ENCODE measurements around the gene AVPI1. TPM values are rescaled to one million over a fixed set of nuclear protein-coding genes. Genes with fewer than 3 reads are reported as not detected.

Gene AVPI1
- polyA plus RNA-seq, 1 donor (not counting 4 experiments of a cell fraction or from before 2014, with no cell fraction given): 48.8 TPM

GRCh38 chr10:97659589-97659988, 27.5 kb downstream of the AVPI1 start:
- peaks cover 26 to 30% of the 10 kb centered on the region in 2 experiments for H3K36me3 ChIP-seq (ENCODE audit: control insufficient read depth in 2 of 2, extremely low read depth in 1 of 2, insufficient read depth in 2 of 2, low read length in 2 of 2)

GRCh38 chr10:97656777-97657176, 30.3 kb downstream of the AVPI1 start:
- no peak for DNase-seq (ENCODE audit: low read depth, low spot score)
- TF ChIP-seq EZH2 (IDR thresholded peaks at IDR 0.05; ENCODE audit: low read length) (no peak), CTCF (optimal IDR thresholded peaks at IDR 0.05 in 1 of 3, IDR thresholded peaks at IDR 0.05 in 1 of 3, conservative IDR thresholded peaks at IDR 0.05 in 1 of 3; ENCODE audit: extremely low read depth in 1 of 3, insufficient read depth in 2 of 3, low read length in 3 of 3) (no peak)
- Histone ChIP-seq H3K27me3 (ENCODE audit: control insufficient read depth, extremely low read depth, insufficient read depth, low read length) (no peaks in the 10 kb centered on the region), H3K36me3 (ENCODE audit: control insufficient read depth in 2 of 2, extremely low read depth in 1 of 2, insufficient read depth in 2 of 2, low read length in 2 of 2) (peaks cover 19 to 26% of the 10 kb centered on the region in 2 experiments), H2AFZ (ENCODE audit: control insufficient read depth, low read length) (no peak overlapping the region), H3K9me3 (ENCODE audit: control insufficient read depth, low read depth, low read length) (no peaks in the 10 kb centered on the region), H3K79me2 (ENCODE audit: control insufficient read depth, insufficient read depth, low read length) (peaks cover 19% of the 10 kb centered on the region), H4K20me1 (ENCODE audit: control insufficient read depth, extremely low read depth, insufficient read depth, low read length) (no peaks in the 10 kb centered on the region), H3K9me1 (ENCODE audit: control insufficient read depth, extremely low read depth, insufficient read depth, low read length) (peaks cover 2% of the 10 kb centered on the region), H3K4me1 (ENCODE audit: control insufficient read depth, extremely low read depth, insufficient read depth, low read length) (peaks cover 8% of the 10 kb centered on the region), H3K4me2 (ENCODE audit: control insufficient read depth, extremely low read depth, insufficient read depth, low read depth, low read length) (no peak overlapping the region), H3K27ac (ENCODE audit: control insufficient read depth, insufficient read depth, low read length) (no peak overlapping the region), H3K9ac (ENCODE audit: control insufficient read depth, extremely low read depth, insufficient read depth, low read length) (no peak overlapping the region), H3K4me3 (ENCODE audit: control insufficient read depth in 2 of 3, extremely low read depth in 1 of 3, insufficient read depth in 2 of 3, low read depth in 1 of 3, low read length in 3 of 3) (no peak overlapping the region)
- dilution Hi-C loops (cut with MboI; ENCODE audit: extremely low pct_ligation_motif_present, low sequenced_read_pairs): no loop called here
- peak; percentile 23 for FAIRE-seq

More at GRCh38 chr10:97659589-97659988, 27.5 kb downstream of the AVPI1 start:
- no peak for TF ChIP-seq EZH2 (IDR thresholded peaks at IDR 0.05; ENCODE audit: low read length)
- no peak for TF ChIP-seq CTCF (optimal IDR thresholded peaks at IDR 0.05 in 1 of 3, IDR thresholded peaks at IDR 0.05 in 1 of 3, conservative IDR thresholded peaks at IDR 0.05 in 1 of 3; ENCODE audit: extremely low read depth in 1 of 3, insufficient read depth in 2 of 3, low read length in 3 of 3)
- Histone ChIP-seq H3K4me3 (ENCODE audit: control insufficient read depth in 2 of 3, extremely low read depth in 1 of 3, insufficient read depth in 2 of 3, low read depth in 1 of 3, low read length in 3 of 3) (no peak overlapping the region), H3K9me1 (ENCODE audit: control insufficient read depth, extremely low read depth, insufficient read depth, low read length) (peaks cover 2% of the 10 kb centered on the region), H3K9me3 (ENCODE audit: control insufficient read depth, low read depth, low read length) (no peaks in the 10 kb centered on the region), H2AFZ (ENCODE audit: control insufficient read depth, low read length) (no peak overlapping the region), H3K27me3 (ENCODE audit: control insufficient read depth, extremely low read depth, insufficient read depth, low read length) (no peaks in the 10 kb centered on the region), H3K9ac (ENCODE audit: control insufficient read depth, extremely low read depth, insufficient read depth, low read length) (no peak overlapping the region), H3K27ac (ENCODE audit: control insufficient read depth, insufficient read depth, low read length) (no peak overlapping the region), H3K4me2 (ENCODE audit: control insufficient read depth, extremely low read depth, insufficient read depth, low read depth, low read length) (no peak overlapping the region), H3K79me2 (ENCODE audit: control insufficient read depth, insufficient read depth, low read length) (peaks cover 5% of the 10 kb centered on the region), H3K4me1 (ENCODE audit: control insufficient read depth, extremely low read depth, insufficient read depth, low read length) (no peaks in the 10 kb centered on the region), H4K20me1 (ENCODE audit: control insufficient read depth, extremely low read depth, insufficient read depth, low read length) (peaks cover 3% of the 10 kb centered on the region)
- FAIRE-seq (no peak), DNase-seq (ENCODE audit: low read depth, low spot score) (no peak)
- dilution Hi-C loops (cut with MboI; ENCODE audit: extremely low pct_ligation_motif_present, low sequenced_read_pairs): no loop called here
